GM19238 (cell line): ENCODE measurements around the gene BARHL1.

Experiments
- DNase-seq: peaks from one replicate; pipeline ENCODE4 v3.0.0; 2011; ENCODE audit warnings: low spot score; ENCODE audit not compliant: insufficient read length

BARHL1 gene

DNA sequence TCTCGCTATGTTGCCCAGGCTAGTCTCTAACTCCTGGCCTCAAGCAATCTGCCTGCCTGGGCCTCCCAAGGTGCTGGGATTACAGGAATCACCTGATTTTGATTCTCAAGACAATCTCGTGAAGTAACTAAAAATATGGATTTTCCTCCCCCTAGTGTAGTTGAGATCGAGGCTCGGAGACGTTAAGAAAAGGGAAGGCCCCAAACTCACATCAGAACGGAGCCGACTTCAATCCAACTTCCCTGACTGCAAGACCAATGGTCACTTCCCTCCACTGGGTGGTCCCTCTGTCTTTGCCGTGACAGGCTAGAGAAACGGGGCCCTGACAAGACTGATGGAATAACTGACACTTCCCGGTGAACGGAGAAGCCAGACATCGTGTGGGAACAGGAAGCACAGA, 28.3 kb downstream of the BARHL1 start:
- no peak for DNase-seq

GRCh38 chr9:132614324-132614723, 31.9 kb downstream of the BARHL1 start:
- DNase-seq: no peak

DNA sequence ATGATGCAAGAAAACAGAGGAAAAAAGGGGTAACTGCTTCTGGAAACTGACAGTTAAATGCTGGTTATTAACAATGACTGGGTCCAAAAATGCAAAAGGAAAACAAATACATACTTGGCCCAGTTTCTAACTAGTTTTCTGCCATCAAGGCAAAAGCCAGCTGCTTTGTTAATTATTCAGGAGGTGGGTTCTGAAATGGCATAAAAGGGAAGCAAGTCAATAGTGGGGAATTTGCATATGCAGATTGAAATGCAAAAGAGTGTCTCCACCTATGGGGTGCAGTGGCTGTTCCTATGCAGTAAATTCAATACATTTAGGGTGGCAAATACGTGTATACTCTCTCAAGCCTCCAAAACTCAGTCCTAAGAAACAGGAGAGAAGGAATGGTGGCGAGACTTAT, 33.4 kb downstream of the BARHL1 start:
- no peak for DNase-seq

GRCh38 chr9:132616725-132617124, 34.3 kb downstream of the BARHL1 start:
- no peak for DNase-seq

GRCh38 chr9:132622159-132622558, 39.8 kb downstream of the BARHL1 start:
- DNase-seq: no peak

GRCh38 chr9:132626285-132626684, 43.9 kb downstream of the BARHL1 start:
- DNase-seq: no peak

- no peak for DNase-seq
These were observed 44.7 kb downstream of the BARHL1 start for GRCh38 chr9:132627106-132627505.

DNA sequence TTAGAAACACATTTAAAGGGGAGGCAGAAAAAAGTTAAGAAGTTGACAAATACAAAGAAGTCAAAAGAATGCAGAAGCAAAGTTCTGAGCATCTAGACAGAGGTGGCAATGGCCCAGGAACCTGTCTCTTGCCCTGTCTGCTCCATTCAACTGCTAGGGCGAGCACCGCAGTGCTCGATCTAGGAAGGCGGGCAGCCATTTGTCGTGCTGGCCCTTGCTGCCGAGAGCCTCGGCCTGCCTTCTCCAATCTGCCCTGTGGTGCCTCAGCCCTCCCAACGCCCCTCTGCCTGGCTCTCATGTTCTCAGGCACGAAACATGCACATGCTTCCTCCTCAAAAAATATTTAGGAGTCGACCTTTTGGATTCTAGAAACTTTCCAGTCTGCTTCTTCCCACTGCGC, 45.2 kb downstream of the BARHL1 start:
- no peak for DNase-seq

- no peak for DNase-seq
These were observed 46.3 kb downstream of the BARHL1 start for GRCh38 chr9:132628746-132629145.

DNA sequence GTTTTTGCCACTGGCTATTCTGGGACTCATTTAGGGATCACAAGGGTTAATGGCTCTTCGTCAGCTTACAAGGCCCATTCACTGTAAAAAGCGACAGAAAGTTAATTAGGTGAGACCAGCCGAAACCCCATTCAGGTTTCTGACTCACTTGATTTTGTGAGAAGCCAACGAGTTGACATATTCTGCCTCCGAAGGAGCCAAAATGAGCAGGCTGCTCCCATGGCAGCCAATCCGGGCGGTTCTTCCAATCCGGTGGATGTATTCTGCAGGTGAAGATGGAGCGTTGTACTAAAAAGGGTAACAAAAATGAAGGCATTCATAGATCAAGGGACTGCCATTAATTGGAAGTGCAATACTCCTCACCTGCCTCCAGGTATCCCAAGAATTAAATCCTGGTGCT, 47.7 kb downstream of the BARHL1 start:
- no peak for DNase-seq

DNA sequence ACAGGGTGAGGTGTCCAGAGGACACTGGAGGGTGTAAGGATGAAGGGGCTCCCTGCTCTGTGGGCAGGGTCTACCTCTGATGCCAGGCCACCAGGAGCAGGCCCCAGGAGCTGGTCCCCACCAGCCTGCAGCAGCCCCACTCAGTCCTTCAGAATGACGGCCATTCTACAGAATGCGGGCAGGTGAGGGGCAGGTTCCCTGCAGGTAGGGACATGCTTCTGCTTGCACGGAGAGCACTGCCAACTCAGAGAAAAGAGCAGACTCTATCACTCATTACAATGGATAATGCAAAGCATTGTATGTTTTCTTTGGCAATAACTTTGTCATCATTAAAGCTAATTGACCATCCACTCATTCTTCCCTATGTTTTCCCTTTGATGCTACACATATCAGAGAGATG, 48.4 kb downstream of the BARHL1 start:
- DNase-seq: no peak

DNA sequence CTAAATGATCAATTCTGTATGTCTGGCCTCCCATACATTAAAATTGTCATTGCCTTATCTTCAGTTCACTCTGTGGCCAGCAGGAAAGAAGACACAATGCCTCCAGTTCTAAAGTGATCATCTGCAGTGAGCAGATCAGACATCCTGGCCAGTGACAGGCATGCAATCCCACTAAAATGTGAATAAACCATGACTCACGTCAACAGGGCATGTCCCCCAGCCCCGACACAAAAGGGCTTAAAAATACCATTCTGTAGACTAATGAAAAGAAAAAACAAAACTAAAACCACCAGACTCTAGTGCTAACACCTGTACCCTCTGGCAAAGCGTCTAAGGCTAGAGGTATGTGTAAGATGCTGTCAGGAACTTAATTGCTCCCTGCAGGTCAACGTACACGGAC, 48.9 kb downstream of the BARHL1 start:
- DNase-seq: no peak

DNA sequence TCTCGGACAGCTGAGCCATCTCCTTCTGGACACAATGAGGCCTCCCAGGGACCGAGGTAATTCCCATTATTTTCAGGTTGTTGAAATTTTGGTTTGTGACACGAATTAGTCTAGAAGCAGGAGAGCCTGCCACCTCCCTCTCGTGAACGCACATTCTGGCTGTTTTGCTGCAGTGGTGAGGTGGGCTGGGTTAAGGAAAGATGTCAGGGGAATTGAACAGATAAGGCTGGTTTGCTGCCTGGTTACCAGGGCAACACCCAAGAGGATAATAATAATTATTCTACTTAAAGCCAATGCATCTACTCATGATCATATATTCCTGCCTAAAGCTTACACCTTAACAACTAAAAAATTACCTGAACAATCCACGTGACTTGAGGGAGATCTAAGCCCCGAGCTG, 49.3 kb downstream of the BARHL1 start:
- no peak for DNase-seq

DNA sequence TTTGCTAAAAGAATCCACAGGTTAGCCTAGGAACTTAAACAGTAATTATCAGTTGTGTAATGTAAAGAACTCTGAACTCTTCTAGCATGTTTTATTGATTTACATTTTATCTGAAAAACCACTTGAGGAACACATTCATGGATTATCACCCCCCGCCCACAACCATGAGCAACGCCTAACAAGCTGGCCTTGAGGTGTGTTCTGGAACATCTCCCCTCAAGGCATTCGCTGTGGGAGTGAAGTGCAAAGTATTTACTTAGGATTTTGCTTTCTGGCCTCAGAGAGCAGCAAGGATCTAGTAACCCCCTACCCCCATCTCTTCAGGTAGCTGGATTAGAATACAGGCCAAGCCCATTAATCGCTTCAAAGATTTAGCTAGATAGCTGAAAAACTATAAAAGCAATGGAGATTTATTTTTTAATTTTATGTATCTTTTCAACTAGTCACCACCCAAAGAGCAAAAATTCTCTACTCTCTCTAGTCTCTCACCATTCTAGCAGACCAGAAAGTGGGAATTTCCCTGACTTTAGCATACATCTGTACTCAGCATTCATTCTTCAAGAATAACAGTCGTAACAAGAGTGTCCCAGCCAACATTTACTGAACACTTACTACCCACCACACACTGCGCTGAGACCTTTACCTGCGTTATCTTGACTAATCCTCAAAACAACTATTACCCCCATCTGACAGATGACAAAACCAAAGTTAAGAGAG, 50.2 kb downstream of the BARHL1 start:
- no peak for DNase-seq

- DNase-seq: no peak
These were observed 51.9 kb downstream of the BARHL1 start for GRCh38 chr9:132634327-132634726.

DNA sequence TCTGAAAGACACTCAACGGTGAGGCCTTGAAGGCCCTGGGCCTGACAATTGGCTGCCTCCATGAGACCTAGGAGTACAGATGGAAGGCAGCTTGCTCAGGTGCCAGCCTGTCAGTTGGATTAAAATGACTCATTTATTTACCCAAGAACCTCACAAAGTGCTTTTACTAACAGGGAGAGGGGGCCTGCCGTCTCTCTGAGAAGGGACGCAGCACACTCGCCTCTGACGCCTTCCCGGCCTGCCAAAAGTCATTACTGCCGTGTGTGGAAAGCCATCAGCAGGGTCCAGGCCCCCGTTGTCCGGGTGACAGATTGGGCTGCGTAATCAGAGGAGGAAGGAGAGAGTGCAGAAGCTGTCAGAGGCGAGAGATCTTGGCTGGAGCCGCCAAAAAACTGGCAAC, 54.9 kb downstream of the BARHL1 start:
- no peak for DNase-seq

GRCh38 chr9:132637801-132638200, 55.4 kb downstream of the BARHL1 start:
- no peak for DNase-seq

GRCh38 chr9:132638240-132638639, 55.8 kb downstream of the BARHL1 start:
- DNase-seq: no peak

DNA sequence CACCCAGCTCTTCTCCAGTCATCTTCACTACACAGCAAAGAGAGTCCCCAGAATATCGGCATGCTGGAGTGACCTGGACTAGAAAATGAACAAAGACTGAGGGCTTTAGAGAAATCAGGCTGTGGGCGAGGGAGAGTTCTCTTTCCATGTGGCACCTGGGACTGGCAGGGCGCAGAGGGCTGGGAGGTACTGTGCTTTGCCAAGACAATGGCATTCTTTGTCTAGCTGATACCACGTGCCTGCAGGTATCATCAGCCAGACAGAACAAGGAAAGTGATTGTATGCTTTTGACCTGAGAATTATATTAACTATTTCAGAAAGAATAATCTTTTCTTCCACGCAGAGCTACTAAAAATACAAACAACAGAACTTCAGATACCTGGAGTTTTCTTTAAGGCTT, 56.9 kb downstream of the BARHL1 start:
- no peak for DNase-seq
